Neural progenitor cell (in vitro differentiated cells): ENCODE measurements around the gene LRRC27.

Experiments
- EZH2 ChIP-seq: fragments of 200-600 bp; sonication (generic); IDR thresholded peaks from 2 replicates; pipeline ENCODE4 v1.6.1; 2017; ENCODE audit warnings: antibody characterized with exemption, mild to moderate bottlenecking, moderate library complexity
- TF ChIP-seq, protein P1 (sequence below): fragments of 200-600 bp; sonication (generic); IDR thresholded peaks from 2 replicates; pipeline ENCODE4 v1.5.1; 2017; ENCODE audit warnings: antibody characterized with exemption, mild to moderate bottlenecking

DNA sequence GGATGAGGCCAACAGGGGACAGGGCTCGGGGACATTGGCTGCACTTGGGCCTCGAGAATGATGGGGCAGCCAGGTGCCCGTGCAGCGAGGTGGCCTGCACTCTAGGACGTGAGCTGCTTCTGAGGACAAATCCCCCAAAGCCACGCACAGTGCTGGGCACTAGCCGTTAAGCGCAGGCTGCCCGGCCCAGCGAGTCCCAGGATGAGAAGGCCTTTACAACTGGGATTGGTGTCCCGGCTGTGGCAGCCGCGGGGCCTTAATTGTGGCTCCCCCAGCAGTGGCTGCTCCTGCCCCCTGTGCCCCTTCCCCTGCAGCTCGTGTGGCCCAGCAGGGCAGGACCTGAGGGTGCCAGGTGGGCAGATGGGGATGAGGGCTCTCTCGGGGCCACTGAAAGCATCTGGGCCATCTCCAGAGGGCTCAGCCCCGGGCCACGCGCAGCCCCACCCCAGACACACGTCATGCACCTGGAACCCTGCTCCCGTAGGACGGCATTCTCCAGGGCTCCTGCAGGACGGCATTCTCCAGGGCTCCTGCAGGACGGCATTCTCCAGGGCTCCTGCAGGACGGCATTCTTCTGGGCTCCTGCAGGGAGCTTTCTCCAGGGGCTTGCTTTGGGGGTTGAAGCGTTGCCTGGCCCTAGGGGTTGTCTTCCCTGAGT lies 71.6 kb downstream of the LRRC27 start:
- TF ChIP-seq, protein P1, sequence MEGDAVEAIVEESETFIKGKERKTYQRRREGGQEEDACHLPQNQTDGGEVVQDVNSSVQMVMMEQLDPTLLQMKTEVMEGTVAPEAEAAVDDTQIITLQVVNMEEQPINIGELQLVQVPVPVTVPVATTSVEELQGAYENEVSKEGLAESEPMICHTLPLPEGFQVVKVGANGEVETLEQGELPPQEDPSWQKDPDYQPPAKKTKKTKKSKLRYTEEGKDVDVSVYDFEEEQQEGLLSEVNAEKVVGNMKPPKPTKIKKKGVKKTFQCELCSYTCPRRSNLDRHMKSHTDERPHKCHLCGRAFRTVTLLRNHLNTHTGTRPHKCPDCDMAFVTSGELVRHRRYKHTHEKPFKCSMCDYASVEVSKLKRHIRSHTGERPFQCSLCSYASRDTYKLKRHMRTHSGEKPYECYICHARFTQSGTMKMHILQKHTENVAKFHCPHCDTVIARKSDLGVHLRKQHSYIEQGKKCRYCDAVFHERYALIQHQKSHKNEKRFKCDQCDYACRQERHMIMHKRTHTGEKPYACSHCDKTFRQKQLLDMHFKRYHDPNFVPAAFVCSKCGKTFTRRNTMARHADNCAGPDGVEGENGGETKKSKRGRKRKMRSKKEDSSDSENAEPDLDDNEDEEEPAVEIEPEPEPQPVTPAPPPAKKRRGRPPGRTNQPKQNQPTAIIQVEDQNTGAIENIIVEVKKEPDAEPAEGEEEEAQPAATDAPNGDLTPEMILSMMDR: no peak
- TF ChIP-seq EZH2: no peak
